Skeletal muscle satellite cell (primary cell): ENCODE measurements around the gene MEPE.

ENCODE experiments used
- H3K27me3 ChIP-seq: 2 replicates; pipeline ENCODE4 v1.7.0; 2013; ENCODE audit warnings: low read length; ENCODE audit not compliant: control insufficient read depth, insufficient read depth
- H3K36me3 ChIP-seq: 2 replicates; pipeline ENCODE4 v1.7.0; 2013; ENCODE audit warnings: mild to moderate bottlenecking, control low read depth, low read length; ENCODE audit not compliant: insufficient read depth
- H3K4me1 ChIP-seq: 2 replicates; pipeline ENCODE4 v1.7.0; 2013; ENCODE audit warnings: low read length; ENCODE audit not compliant: control insufficient read depth, insufficient read depth
- H3K4me2 ChIP-seq: 2 replicates; pipeline ENCODE4 v1.7.0; 2013; ENCODE audit warnings: mild to moderate bottlenecking, low read length
- H3K4me3 ChIP-seq: 2 replicates; pipeline ENCODE4 v1.7.0; 2013; ENCODE audit warnings: low read length
- H3K9ac ChIP-seq: 2 replicates; pipeline ENCODE4 v1.7.0; 2013; ENCODE audit warnings: mild to moderate bottlenecking, low read depth, low read length, moderate library complexity
- H3K9me3 ChIP-seq: replicated peaks from 2 replicates; pipeline ENCODE4 v1.7.0; 2013; ENCODE audit warnings: mild to moderate bottlenecking, control low read depth, low read length

MEPE gene

DNA sequence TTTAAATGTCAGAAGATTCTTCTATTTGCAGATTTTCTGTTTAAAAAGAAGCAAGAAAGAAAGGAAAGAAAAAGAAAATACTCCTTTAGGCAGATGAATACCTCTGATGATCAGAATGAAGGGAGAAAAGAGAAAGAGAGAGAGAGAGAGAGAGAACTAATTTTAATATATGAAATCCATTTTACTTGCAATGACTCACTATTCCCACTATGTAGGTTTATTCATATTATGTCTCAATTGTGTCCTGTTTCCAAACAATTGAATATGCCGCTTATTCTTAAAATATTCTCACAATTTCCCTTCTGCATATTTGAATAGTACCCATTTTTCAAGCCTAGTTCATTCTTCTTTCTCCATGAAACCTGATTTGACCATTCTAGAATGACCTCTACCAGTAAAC, 11.7 kb downstream of the MEPE start:
- Histone ChIP-seq H3K9me3 (no peaks in the 10 kb centered on the region), H3K4me2 (peak overlapping the region; percentile 38), H3K4me1 (peaks cover 22% of the 10 kb centered on the region), H3K4me3 (peak overlapping the region; percentile 32), H3K9ac (peak overlapping the region; percentile 64), H3K36me3 (no peaks in the 10 kb centered on the region), H3K27me3 (no peaks in the 10 kb centered on the region)

DNA sequence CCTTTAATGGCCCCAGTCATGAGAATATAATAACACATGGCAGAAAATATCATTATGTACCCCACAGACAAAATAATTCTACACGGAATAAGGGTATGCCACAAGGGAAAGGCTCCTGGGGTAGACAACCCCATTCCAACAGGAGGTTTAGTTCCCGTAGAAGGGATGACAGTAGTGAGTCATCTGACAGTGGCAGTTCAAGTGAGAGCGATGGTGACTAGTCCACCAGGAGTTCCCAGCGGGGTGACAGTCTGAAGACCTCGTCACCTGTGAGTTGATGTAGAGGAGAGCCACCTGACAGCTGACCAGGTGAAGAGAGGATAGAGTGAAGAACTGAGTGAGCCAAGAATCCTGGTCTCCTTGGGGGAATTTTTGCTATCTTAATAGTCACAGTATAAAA, 13.5 kb downstream of the MEPE start:
- peaks cover 22% of the 10 kb centered on the region for H3K4me1 ChIP-seq
- H3K4me3 ChIP-seq = no peak overlapping the region
- H3K36me3 ChIP-seq = no peaks in the 10 kb centered on the region
- H3K27me3 ChIP-seq = no peaks in the 10 kb centered on the region
- no peak overlapping the region for H3K4me2 ChIP-seq
- no peak overlapping the region for H3K9ac ChIP-seq
- no peaks in the 10 kb centered on the region for H3K9me3 ChIP-seq

DNA sequence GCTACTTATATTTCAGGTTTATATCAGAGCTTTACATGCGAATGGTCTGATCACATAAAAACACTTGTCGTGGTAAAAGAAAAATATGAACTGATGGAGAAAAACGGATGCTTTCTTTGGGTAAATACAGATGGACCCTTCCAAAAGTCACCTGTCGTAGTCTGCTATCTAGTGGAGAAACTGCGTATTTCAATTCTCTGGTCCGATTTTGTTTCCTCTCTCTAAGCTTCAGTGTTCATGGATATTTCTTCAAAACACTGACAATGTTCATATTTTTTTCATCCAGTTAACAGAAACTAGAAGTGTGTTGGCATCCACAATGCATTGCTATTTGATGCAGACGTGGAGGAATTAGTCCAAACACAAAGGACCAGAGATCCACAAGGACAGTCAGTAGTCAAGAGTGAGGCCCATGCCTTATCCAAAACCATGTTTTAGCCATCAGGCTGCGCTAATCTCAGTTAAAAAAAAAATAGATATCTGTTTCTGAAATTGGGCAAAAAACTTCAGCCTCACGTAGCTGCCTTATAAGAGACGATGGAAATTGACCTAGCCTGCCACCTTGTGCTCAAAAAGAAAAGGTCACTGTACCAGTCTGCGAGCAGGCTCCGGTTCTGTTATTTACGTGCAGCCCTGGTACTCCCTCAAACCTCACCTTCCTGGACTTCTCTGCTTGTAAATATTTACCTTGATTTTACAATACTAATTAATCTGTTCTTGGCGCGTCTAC, 16.0 kb downstream of the MEPE start:
- Histone ChIP-seq H3K4me1 (peaks cover 15% of the 10 kb centered on the region), H3K9ac (peak overlapping the region; percentile 51), H3K27me3 (no peaks in the 10 kb centered on the region), H3K36me3 (no peaks in the 10 kb centered on the region), H3K4me3 (peak overlapping the region; percentile 57), H3K9me3 (no peaks in the 10 kb centered on the region), H3K4me2 (peak overlapping the region; percentile 81)

DNA sequence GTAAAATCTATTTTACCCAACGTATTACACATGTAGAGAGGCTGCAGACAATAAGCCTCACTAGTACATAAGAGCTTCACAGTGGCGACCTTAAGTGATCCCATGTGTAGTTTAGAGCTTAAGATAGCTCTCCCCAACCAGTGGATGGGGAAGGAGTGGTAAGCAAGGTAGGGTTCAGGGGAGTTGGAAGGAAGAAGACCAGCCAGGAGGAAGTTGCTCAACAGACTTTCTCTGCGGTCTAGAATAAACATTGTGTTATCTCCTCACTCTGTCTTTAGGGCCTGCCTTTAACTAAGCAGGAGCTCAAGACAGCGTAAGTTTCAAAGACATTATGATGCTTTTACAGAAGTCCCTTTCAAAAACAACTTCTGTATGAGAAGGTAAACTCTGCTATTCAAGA, 16.8 kb downstream of the MEPE start:
- no peaks in the 10 kb centered on the region for H3K36me3 ChIP-seq
- H3K4me2 ChIP-seq = no peak overlapping the region
- H3K27me3 ChIP-seq = no peaks in the 10 kb centered on the region
- H3K9me3 ChIP-seq = no peaks in the 10 kb centered on the region
- H3K4me3 ChIP-seq = no peak overlapping the region
- no peak overlapping the region for H3K9ac ChIP-seq
- H3K4me1 ChIP-seq = peaks cover 7% of the 10 kb centered on the region

DNA sequence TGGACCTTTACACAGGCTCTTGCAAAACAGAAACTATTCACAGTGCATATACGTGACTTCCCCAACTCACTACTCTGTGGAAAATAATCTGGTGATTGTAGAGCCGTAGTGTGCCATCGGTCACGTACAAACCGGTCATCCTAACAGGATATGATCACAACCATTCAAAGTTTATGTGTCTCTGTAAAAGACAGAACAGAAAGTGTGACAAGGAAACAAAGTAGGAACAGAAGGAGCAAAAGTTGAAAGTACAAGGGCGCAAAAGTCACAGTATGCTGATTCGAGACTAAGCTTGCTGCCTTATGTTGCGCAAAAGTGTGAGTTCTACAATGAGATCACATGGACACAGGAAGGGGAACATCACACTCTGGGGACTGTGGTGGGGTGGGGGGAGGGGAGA, 18.6 kb downstream of the MEPE start:
- H3K4me2 ChIP-seq = no peak overlapping the region
- peaks cover 3% of the 10 kb centered on the region for H3K4me1 ChIP-seq
- H3K4me3 ChIP-seq = no peak overlapping the region

DNA sequence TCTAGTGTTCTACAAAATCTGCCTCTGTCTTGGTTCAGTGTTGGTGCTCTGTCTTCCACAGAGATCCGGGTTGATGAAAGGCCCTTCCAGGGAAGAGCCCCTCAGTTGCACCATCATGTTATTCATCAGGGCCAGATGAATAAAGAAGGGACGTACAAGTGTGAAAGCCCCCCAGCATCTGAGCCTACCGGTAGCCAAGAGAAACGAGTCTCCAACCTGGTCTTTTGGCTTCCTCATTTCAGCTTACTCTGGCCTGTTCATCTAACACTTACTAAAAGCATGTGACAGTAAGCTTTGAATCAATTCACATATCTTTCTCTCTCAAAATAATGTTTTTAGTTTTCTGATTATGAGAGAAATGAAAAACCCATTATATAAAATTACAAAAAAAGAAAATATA, 19.2 kb downstream of the MEPE start:
- H3K27me3 ChIP-seq = no peaks in the 10 kb centered on the region
- no peak overlapping the region for H3K4me2 ChIP-seq
- H3K9ac ChIP-seq = no peak overlapping the region
- no peaks in the 10 kb centered on the region for H3K36me3 ChIP-seq
- peaks cover 3% of the 10 kb centered on the region for H3K4me1 ChIP-seq
- H3K9me3 ChIP-seq = no peaks in the 10 kb centered on the region
- H3K4me3 ChIP-seq = no peak overlapping the region

More for the DNA sequence above, 18.6 kb downstream of the MEPE start:
- H3K9me3 ChIP-seq = no peaks in the 10 kb centered on the region
- no peak overlapping the region for H3K9ac ChIP-seq
- H3K27me3 ChIP-seq = no peaks in the 10 kb centered on the region
- no peaks in the 10 kb centered on the region for H3K36me3 ChIP-seq

DNA sequence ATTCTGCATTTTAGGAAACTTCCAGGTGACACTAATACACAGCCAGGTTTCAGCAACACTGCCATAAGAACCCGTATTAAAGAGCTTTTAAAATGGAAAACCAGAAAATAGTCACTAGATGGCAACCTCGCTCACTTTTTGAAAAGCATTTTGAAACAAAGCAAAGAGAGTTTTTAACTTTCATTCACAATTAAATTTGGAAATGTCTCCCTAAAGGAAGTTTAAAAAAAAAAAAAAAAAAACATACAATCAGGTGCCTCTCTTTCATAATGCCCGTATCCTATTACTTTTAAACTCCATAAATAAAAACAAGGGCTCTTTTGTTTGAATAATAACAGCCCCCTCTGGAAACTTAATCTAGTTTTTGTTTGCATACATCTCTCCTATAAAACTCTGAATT, 20.3 kb downstream of the MEPE start:
- Histone ChIP-seq H3K36me3 (no peaks in the 10 kb centered on the region), H3K4me1 (peaks cover 3% of the 10 kb centered on the region), H3K9ac (no peak overlapping the region), H3K9me3 (no peaks in the 10 kb centered on the region), H3K4me3 (no peak overlapping the region), H3K4me2 (no peak overlapping the region), H3K27me3 (peaks cover 4% of the 10 kb centered on the region)

DNA sequence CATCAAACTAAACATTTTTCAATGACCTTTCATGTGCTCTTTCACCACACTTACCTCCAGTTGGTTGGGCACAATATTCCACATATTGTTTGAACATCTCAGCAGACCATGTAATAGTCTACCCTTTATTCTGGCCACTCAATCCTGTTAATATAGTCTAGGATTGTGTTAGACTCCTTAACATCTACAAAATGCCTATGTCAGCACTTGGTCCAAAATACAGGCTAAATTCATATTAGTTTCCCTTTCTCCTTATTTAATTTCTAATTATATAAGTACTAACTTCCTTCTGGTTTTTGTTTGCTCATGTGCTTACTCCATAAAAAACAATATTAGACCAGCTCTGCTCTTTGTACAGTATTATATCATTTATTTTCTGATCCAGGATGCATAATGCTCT, 21.1 kb downstream of the MEPE start:
- no peak overlapping the region for H3K9ac ChIP-seq
- H3K9me3 ChIP-seq = no peaks in the 10 kb centered on the region
- no peak overlapping the region for H3K4me2 ChIP-seq
- no peaks in the 10 kb centered on the region for H3K36me3 ChIP-seq
- H3K4me1 ChIP-seq = peaks cover under 1% of the 10 kb centered on the region
- H3K27me3 ChIP-seq = peaks cover 10% of the 10 kb centered on the region
- H3K4me3 ChIP-seq = no peak overlapping the region

DNA sequence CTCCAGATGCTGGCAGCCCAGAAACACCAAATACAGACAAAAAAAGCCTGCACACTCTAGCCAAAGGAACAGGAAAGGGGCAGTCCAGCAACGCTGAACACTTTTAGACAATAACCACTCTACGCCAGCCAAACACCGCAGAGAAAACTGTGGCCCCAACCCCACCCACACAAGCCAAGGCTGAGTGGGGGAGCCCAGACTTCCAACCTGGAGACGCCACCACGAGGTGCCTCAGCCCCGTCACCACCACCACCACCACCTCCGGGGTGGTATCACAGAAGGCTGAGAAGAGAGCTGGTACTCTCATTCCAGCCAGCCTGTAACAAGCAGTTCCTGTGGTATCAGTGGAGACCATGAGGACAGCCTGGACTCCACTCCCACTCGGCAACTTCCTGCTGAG, 22.8 kb downstream of the MEPE start:
- Histone ChIP-seq H3K9ac (no peak overlapping the region), H3K9me3 (no peaks in the 10 kb centered on the region), H3K4me2 (no peak overlapping the region), H3K4me1 (no peaks in the 10 kb centered on the region), H3K4me3 (no peak overlapping the region), H3K36me3 (no peaks in the 10 kb centered on the region), H3K27me3 (peaks cover 25% of the 10 kb centered on the region)

DNA sequence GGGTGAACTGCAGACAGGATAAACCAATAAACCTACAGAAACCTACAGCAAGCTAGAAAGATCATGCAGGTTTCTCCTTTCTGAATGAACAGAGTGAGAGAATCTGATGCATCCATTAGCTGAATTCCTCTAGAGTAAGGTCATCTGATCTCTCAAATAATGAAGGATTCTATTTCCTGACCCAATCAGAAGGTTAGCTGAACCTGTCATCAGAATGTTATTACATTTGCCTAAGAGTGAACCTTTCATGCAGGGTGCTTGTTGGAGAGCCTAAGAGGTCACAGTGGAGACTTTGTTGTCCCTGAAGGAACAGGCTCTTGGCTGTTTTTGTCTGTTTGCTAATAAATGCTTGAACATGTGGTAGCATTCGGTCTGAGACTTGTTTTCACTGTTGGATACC, 24.0 kb downstream of the MEPE start:
- Histone ChIP-seq H3K4me1 (no peaks in the 10 kb centered on the region), H3K36me3 (no peaks in the 10 kb centered on the region), H3K4me3 (no peak overlapping the region), H3K9ac (no peak overlapping the region), H3K4me2 (no peak overlapping the region), H3K27me3 (peaks cover 25% of the 10 kb centered on the region), H3K9me3 (no peaks in the 10 kb centered on the region)

DNA sequence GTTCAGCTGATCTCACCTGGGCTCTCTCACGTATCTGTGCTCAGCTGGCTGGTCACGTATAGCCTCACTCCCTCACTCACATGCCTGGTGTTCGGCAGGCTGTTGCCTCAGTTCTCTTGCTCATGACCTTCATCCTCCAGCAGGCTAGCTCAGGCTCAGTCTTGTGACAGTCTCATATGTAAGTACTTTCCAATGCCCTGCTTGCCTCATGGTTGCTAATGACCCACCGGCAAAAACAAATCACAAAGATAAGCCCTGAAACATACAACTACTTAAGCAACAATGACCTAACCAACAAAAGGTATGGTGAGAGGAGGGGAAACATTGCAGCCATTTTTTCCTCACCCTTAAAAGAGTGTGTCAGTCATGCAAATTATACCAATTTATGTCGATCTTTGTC, 25.0 kb downstream of the MEPE start:
- H3K9me3 ChIP-seq = no peaks in the 10 kb centered on the region
- no peaks in the 10 kb centered on the region for H3K4me1 ChIP-seq
- H3K36me3 ChIP-seq = no peaks in the 10 kb centered on the region
- H3K27me3 ChIP-seq = peaks cover 25% of the 10 kb centered on the region
- H3K9ac ChIP-seq = no peak overlapping the region
- H3K4me3 ChIP-seq = no peak overlapping the region
- no peak overlapping the region for H3K4me2 ChIP-seq

DNA sequence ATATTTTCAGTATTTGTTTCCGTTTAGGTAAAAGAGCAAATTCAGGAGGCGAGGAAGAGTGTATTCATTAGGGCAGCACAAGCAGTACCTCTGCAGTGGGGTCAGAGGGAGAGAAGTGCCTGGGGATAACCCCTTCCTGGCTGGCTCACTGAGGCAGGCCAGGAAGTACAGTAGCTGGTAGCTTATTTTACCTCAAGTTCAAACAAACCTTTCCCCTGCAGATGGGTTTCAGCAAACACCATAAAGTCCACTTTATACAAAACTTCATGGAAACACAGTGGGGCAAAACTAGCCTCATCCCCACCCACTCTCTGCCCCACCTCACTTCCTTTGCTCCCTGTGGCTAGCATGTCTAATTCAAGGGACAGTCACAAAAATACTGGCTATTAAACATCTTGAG, 29.5 kb downstream of the MEPE start:
- H3K4me1 ChIP-seq = peaks cover 9% of the 10 kb centered on the region
- no peak overlapping the region for H3K4me2 ChIP-seq
- H3K36me3 ChIP-seq = no peaks in the 10 kb centered on the region
- no peak overlapping the region for H3K9ac ChIP-seq
- peaks cover 25% of the 10 kb centered on the region for H3K27me3 ChIP-seq
- no peaks in the 10 kb centered on the region for H3K9me3 ChIP-seq
- H3K4me3 ChIP-seq = no peak overlapping the region
